DND-41 (cell line): ENCODE data around the gene LOC101059915.

Experiments used
- ATAC-seq: fragments of 200-7000 bp; cut with Tn5 transposase; 3 replicates; pipeline ENCODE4 v1.9.1; 2021; ENCODE audit warnings: low read depth; ENCODE audit not compliant: insufficient read depth
- DNase-seq: peaks from one replicate; pipeline ENCODE4 v3.0.0-alpha.2; 2020
- H2AFZ ChIP-seq: 2 replicates; pipeline ENCODE4 v1.6.0; 2012; ENCODE audit warnings: low read depth, low read length
- H3K27ac ChIP-seq: 2 replicates; pipeline ENCODE4 v1.5.1; 2012; ENCODE audit warnings: low read length, inconsistent platforms
- H3K27me3 ChIP-seq: fragments of 200-600 bp; sonication (generic); 2 replicates; pipeline ENCODE4 v1.6.0; 2012; ENCODE audit warnings: low read length, mild to moderate bottlenecking, inconsistent platforms; ENCODE audit not compliant: insufficient read depth, poor library complexity
- H3K36me3 ChIP-seq: 2 replicates; pipeline ENCODE4 v1.5.1; 2012; ENCODE audit warnings: low read length, inconsistent platforms; ENCODE audit not compliant: insufficient read depth
- H3K4me1 ChIP-seq: 2 replicates; pipeline ENCODE4 v1.5.1; 2012; ENCODE audit warnings: mild to moderate bottlenecking, low read length; ENCODE audit not compliant: insufficient read depth
- H3K4me2 ChIP-seq: 2 replicates; pipeline ENCODE4 v1.6.0; 2012; ENCODE audit warnings: mild to moderate bottlenecking, moderate library complexity, low read length, inconsistent platforms; ENCODE audit not compliant: insufficient read depth
- H3K4me3 ChIP-seq, 2 experiments: fragments of 200-600 bp in 1 of 2; shearing (Covaris generic) in 1 of 2; 2 replicates each; pipeline ENCODE4 v1.5.1; 2012 to 2016; ENCODE audit warnings: inconsistent platforms in 2 of 2, low read length in 2 of 2, mild to moderate bottlenecking in 2 of 2, low read depth in 1 of 2, moderate library complexity in 1 of 2
- H3K79me2 ChIP-seq: 2 replicates; pipeline ENCODE4 v1.6.0; 2012; ENCODE audit warnings: low read length, inconsistent platforms; ENCODE audit not compliant: insufficient read depth
- H3K9ac ChIP-seq: 2 replicates; pipeline ENCODE4 v1.6.0; 2012; ENCODE audit warnings: low read depth, mild to moderate bottlenecking, inconsistent platforms, low read length, moderate library complexity
- H3K9me3 ChIP-seq: 2 replicates; pipeline ENCODE4 v1.5.1; 2012; ENCODE audit warnings: low read length, moderate library complexity, mild to moderate bottlenecking, inconsistent platforms; ENCODE audit not compliant: insufficient read depth, severe bottlenecking
- H4K20me1 ChIP-seq: 2 replicates; pipeline ENCODE4 v1.6.0; 2012; ENCODE audit warnings: low read length; ENCODE audit not compliant: insufficient read depth
- CTCF ChIP-seq: IDR thresholded peaks from 2 replicates; pipeline ENCODE4 v1.5.1; 2012; ENCODE audit warnings: borderline replicate concordance, low read length, moderate library complexity, mild to moderate bottlenecking; ENCODE audit not compliant: poor library complexity, severe bottlenecking; ENCODE audit errors: extremely low read depth
- EZH2 ChIP-seq: IDR thresholded peaks from 3 replicates; pipeline ENCODE4 v1.6.1; 2012; ENCODE audit warnings: borderline replicate concordance, low read depth, mild to moderate bottlenecking, moderate library complexity, low read length, inconsistent platforms; ENCODE audit not compliant: severe bottlenecking

The LOC101059915 gene

GRCh38 chrX:71621603-71622002 lies 45.7 kb upstream of the LOC101059915 start:
- Histone ChIP-seq H3K79me2 (no peaks in the 10 kb centered on the region), H3K9ac (no peak overlapping the region), H3K4me1 (peaks cover 36% of the 10 kb centered on the region), H3K4me2 (no peak overlapping the region), H3K36me3 (no peaks in the 10 kb centered on the region), H3K4me3 (no peak overlapping the region), H3K9me3 (no peaks in the 10 kb centered on the region), H2AFZ (no peak overlapping the region), H3K27ac (no peak overlapping the region), H4K20me1 (0 out of 2 replicates have a peak, but pooled peaks cover 3% of the 10 kb centered on the region), H3K27me3 (no peaks in the 10 kb centered on the region)
- TF ChIP-seq CTCF (no peak), EZH2 (no peak)
- no peak for ATAC-seq
- no peak for DNase-seq

- H3K9ac ChIP-seq, result no peak overlapping the region
Observed at GRCh38 chrX:71622032-71622575, 45.2 kb upstream of the LOC101059915 start.

GRCh38 chrX:71622576-71623450 lies 44.5 kb upstream of the LOC101059915 start:
- Histone ChIP-seq H3K27ac (no peak overlapping the region), H3K4me1 (peaks cover 30% of the 10 kb centered on the region), H3K9ac (no peak overlapping the region), H3K36me3 (no peaks in the 10 kb centered on the region), H2AFZ (no peak overlapping the region), H3K27me3 (no peaks in the 10 kb centered on the region), H3K4me2 (no peak overlapping the region), H3K79me2 (no peaks in the 10 kb centered on the region), H3K4me3 (no peak overlapping the region), H4K20me1 (0 out of 2 replicates have a peak, but pooled peaks cover 3% of the 10 kb centered on the region), H3K9me3 (no peaks in the 10 kb centered on the region)
- DNase-seq, result peak; percentile 72
- TF ChIP-seq CTCF (no peak), EZH2 (no peak)
- peak; percentile 67 for ATAC-seq

More at GRCh38 chrX:71622032-71622575, 45.2 kb upstream of the LOC101059915 start:
- no peaks in the 10 kb centered on the region for H3K9me3 ChIP-seq
- no peak for DNase-seq
- no peak for ATAC-seq
- no peak overlapping the region for H3K27ac ChIP-seq
- no peak overlapping the region for H3K4me2 ChIP-seq
- 0 out of 2 replicates have a peak, but pooled peaks cover 3% of the 10 kb centered on the region for H4K20me1 ChIP-seq
- H3K4me1 ChIP-seq, result peaks cover 33% of the 10 kb centered on the region
- H3K36me3 ChIP-seq, result no peaks in the 10 kb centered on the region
- TF ChIP-seq CTCF (no peak), EZH2 (no peak)
- H3K79me2 ChIP-seq, result no peaks in the 10 kb centered on the region
- no peaks in the 10 kb centered on the region for H3K27me3 ChIP-seq
- H3K4me3 ChIP-seq, result no peak overlapping the region
- H2AFZ ChIP-seq, result no peak overlapping the region
